ENCODE data around the gene KCNJ10.

KCNJ10 gene

GRCh38 chr1:159988006-159988405, 82.0 kb downstream of the KCNJ10 start:
- no peak for DNase-seq

DNA sequence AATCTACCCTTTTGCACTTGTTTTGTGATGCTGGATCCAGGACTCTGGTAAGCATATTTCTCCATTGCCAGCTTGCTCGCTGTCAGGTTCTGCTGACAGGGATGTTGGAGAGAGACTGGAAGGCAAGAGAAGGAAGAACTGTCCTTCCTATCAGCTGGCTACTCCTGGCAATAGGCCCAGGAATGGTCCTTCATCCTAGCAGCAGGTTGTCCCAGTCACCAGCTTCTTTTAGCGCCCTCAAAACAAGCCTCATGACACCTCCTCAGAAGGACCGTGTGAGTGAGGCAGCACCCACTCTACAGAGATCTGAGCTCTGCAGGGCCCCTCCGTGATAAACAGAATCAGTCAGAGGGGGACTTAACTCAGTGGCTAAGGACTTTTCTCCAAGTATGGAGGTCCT, 82.8 kb downstream of the KCNJ10 start:
- DNase-seq, result no peak

DNA sequence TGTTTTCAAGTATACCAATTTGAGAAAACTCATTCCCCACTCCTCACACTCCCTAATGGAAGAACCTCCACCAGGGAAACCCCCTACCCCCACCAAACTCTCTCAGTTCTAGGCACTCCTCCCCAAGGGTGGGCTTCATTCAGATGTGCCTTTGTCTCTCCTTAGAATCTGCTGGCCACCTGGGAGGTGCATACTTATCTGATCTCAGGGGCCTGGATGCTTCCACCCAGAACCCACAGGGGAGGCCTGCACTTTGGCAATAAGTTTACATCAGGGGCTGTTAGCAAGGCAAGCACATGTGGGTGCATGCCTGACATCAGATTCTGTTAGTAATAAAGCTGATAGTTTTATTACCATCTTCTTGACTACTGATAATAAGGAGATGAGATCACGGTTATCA, 83.4 kb downstream of the KCNJ10 start:
- DNase-seq, result no peak

DNA sequence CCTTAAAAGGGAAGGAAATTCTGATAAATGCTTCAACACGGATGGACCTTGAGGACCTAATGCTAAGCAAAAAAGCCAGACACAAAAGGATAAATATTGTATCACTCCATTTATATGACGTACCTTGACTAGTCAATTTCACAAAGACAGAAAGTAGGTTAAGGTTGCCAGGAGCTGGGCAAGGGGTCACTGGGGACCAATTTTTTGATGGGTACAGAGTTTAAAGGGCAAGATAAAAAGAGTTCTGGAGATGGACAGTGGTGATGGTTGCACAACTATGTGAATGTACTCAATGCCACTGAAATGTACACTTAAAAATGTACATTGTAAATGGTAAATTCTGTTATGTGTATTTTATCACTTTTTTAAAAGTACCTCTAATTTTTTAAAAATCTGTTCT, 83.9 kb downstream of the KCNJ10 start:
- DNase-seq, result no peak

GRCh38 chr1:159985473-159985872, 84.5 kb downstream of the KCNJ10 start:
- DNase-seq, result no peak

GRCh38 chr1:159983681-159984080, 86.3 kb downstream of the KCNJ10 start:
- DNase-seq, result no peak

DNA sequence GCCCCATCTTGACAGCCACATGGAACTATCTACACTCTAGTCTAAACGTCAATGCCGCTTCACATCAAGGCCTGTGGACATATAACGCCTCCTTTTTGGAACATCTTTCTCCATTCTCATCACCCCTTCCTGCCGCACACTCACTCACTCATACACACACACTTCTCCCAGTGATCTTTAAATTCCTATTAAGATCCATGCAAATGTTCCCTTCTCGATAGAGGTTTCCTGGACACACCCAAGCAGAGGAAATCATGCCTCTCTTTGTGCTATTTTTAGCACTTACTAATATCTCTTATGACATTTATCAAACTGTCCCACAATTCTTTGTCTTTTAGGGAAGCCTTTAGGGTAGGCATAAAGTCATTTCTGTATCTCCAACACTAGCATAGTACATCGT, 87.7 kb downstream of the KCNJ10 start:
- DNase-seq, result no peak

GRCh38 chr1:159981351-159982055, 88.5 kb downstream of the KCNJ10 start:
- no peak for DNase-seq

DNA sequence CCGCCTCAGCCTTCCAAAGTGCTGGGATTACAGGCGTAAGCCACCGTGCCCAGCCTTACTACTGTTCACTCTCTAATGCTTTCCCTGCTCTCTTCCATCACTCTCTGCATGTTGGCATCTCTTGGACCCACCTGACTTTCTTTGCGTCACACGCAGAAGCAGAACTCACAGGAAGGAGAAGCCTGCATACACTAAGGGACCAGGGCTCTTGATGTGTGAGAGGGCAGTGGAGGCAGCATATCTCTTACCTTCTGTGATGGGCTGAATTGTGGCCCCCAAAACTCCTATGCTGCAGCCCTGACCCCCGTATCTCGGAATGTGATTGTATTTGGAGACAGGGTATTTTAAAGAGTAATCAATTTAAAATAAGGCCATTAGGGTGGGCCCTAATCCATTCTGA, 89.2 kb downstream of the KCNJ10 start:
- DNase-seq, result no peak

- no peak for DNase-seq
Measured at GRCh38 chr1:159980076-159980475, 89.9 kb downstream of the KCNJ10 start.

GRCh38 chr1:159979257-159979656, 90.7 kb downstream of the KCNJ10 start:
- DNase-seq, result no peak

DNA sequence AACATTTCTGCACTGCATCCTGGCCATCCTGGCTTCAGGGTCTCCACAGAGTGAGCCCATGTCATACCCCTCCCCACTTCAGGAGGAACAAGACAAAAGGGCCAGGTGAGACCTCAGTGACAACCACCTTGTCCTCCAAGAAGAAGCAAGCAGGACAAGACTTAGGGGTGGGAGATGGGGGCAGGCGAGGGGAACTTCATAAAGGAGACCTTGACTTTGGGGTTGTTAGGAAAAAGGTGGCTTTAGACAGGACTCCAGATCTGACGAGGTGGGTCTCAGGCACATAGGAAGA, 91.9 kb downstream of the KCNJ10 start:
- no peak for DNase-seq

DNA sequence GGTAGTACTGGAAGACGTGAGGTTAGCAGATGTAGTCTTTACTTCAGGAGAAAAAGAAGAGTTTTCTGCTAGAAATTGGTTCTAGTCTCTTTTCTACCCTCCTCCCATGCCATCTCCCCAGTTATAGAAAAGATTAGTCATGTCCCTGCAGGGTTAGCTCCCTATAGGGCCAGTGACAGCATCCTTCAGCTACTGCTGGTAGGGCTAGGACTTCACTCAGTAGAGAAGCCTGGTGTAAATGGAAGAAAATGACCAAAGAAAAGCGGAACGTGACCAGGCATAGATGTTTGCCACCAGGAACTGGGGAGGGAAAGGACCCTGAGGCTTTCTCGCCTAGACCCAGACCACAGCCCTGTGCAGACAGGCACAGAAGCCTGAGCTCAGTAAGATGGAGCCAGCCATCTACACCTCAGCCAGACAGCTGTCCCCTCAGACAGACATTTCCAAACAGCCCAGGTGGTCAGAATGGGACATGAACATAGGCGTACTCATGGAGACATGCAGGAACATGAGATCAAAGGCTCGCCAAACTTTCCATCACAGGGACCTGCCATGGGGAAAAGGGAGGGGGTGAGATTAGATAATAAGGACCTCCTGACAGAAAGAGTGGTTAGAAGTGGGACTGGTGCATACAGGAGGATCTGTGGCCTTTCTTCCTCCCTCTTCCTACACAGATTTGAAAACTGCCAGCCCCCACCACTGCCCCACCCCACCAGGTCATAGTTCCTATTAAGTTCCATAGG, 92.4 kb downstream of the KCNJ10 start:
- DNase-seq, result no peak

GRCh38 chr1:159974350-159974965, 95.5 kb downstream of the KCNJ10 start:
- DNase-seq, result no peak

DNA sequence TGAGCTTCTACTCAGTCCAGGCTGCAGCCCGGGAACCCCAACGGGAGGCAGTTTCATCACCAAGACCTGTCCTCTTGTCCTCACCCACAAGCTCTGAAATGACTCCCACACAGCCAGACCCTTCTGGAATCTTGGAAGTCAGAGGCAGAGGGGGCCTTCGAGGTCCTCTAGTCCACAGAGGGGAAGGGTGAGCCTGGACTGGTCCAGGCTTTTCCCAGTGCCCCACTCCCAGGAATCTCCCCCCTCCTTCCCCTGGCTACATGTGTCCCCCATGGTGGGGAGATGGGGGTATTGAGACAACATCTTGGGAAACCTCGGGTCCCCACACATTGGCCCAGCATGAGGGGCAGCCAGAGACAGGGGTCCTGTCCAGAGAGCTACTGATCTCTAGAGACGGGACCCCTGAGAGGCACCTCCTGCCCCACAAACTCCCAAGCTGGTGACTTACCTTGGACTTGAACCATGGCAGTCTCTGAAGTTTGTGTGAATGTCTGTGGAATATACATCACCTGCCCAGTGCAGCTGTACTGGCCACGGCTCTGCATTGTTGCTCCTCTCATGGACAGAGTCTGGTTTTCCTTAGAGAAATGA, 96.5 kb downstream of the KCNJ10 start:
- no peak for DNase-seq

- no peak for DNase-seq
Measured at GRCh38 chr1:159972443-159973205, 97.3 kb downstream of the KCNJ10 start.

- DNase-seq, result no peak
Measured at GRCh38 chr1:159970932-159971342, 99.0 kb downstream of the KCNJ10 start.

DNA sequence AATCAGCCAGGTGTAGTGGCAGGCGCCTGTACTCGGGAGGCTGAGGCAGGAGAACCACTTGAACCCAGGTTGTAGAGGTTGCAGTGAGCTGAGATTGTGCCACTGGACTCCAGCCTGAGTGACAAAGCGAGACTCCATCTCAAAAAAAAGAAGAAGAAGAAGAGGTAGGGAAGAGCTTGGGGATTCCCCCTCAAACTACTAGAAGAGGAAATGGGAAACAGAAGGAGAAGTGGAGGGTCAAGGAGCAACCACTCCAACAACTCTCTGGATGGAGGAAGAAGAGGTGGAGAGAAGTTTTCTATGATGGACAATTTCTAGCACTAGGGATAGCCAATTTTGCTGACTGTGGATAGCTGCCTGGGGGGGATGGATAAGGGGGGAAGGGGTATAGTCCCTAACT, 101.1 kb downstream of the KCNJ10 start:
- DNase-seq, result no peak

DNA sequence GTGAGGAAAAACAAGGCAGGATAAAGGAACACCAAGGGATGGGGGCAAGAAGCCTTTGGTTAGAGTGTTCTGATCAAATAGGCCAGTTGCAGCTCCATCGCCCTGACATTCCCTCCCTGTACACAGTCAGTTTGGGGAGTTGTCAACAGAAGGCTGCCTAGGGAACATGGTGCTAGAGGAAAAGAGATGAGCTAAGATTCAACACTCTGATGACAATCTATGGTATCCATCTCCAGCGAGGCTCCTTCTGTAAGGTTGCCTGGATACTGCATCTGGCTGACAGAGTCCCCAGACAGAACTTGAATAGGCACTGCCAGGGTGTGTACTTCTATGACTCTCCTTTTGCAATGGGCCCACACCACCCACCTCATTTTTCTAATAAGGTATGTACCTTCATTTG, 104.7 kb downstream of the KCNJ10 start:
- DNase-seq, result no peak

GRCh38 chr1:159964144-159964543, 105.8 kb downstream of the KCNJ10 start:
- DNase-seq, result no peak

DNA sequence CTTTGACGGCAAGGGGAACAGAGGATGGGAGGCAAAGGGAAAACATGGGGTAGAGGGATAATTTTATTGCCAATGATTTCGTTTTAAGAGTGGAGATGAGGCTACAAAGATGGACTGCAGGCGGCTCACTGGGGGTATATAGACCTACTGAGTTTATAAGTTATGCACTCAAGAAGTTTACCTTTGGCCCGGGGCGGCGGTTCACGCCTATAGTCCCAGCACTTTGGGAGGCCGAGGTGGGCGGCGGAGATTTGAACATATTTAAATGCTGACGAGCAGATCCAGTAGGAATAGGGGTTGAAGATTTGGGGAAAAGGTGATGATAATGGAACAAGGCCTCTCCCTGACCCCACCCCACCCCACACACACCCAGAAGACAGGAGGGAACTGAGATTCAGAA, 107.8 kb downstream of the KCNJ10 start:
- no peak for DNase-seq

GRCh38 chr1:159961636-159962035, 108.3 kb downstream of the KCNJ10 start:
- no peak for DNase-seq

All from fibroblast of skin of scalp (primary cell).